Stimulated activated CD4-positive, alpha-beta T cell treated with anti-CD3 and anti-CD28 coated beads, Interleukin-1b, Interleukin-23, amount 100 ng/mL, for 4 hours (primary cell): ENCODE measurements around the gene CDH22.

Source experiments
- DNase-seq, 2 donors: peaks; one replicate each; pipeline ENCODE4 v3.0.0-alpha.2; 2020; ENCODE audit warnings: low read depth in 2 of 2

Gene CDH22

GRCh38 chr20:46299078-46299477 is 9.2 kb downstream of the CDH22 start:
- no peak for DNase-seq

- no peak for DNase-seq
Observed at GRCh38 chr20:46298374-46298773, 9.9 kb downstream of the CDH22 start.

GRCh38 chr20:46296526-46297250 is 11.6 kb downstream of the CDH22 start:
- DNase-seq = no peak

GRCh38 chr20:46293084-46293483 is 15.2 kb downstream of the CDH22 start:
- DNase-seq = no peak

- no peak for DNase-seq
Observed at GRCh38 chr20:46291401-46291800, 16.9 kb downstream of the CDH22 start.

GRCh38 chr20:46289432-46289831 is 18.9 kb downstream of the CDH22 start:
- no peak for DNase-seq

DNA sequence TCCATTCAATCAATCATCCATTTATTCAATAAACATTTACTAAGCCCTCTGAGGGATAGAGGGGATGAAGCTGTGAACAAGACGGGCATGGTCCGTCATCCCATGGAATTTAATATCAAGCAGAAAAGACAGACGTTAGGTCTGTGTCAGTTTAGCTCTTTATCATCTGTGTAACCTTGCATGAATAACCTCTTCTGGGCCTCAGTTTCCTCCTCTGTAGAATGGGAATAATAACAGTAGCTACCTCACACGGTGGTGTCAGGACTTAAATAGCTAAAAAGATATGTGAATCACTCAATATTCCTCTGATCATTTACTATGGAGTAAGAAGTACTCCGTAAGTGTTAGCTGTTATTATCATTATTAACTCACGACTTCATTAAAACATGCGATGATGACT is 21.3 kb downstream of the CDH22 start:
- no peak for DNase-seq

- DNase-seq = no peak
Observed at GRCh38 chr20:46286382-46286781, 21.9 kb downstream of the CDH22 start.

DNA sequence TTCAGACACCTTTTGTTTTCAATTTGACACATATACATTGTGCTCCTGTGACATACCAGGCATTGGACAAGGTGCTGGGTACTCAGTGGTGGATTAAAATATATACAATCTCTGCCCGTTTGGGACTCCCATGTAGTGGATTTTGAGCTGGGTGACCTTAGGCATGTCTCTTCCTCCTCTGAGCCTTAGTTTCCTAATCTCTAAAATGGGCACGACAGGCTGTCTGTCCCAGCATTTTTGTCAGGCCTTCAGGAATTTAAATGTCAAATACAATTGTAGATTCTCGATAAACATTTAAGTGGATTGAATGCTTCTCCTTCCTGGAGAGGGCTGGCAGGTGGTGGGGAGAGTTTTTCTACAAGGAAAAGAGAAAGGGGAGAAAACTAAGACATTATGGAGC is 22.6 kb downstream of the CDH22 start:
- DNase-seq = no peak

DNA sequence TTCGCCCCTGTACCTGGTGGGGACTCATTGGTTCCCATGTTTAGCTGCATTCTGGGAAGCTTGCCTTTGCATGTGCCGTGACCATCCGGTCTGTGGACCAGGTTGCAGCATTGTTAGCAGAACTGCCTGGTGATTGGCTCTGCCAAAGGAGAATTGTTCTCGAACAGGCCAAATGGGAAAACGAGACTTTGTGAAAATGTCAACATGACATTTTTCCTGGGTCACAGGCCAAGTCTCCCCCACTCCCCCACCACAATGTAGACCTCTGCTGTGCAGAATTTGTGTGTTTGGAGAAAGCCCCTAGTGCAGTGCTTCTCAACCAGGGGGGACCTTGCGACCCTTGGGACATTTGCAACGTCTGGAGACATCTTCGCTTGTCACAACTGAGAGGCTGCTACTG is 23.2 kb downstream of the CDH22 start:
- no peak for DNase-seq

DNA sequence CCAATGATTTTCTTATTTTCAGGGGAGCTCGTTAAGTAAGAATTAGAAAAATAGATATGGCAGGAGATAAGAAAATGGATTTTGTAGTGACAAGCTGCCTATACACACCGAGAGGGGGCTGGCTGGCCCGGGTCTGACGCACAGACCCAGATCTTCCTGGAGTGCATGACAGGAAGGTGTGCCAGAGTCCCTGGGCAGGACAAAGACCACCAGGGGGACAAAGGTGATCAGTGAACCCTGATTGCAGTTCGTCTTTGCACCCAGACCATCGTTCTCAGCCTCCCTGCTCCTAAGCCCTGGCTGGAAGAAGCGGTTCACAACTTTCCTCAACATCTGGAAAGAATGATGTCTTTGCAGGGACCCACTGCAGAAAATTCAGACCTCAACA is 24.3 kb downstream of the CDH22 start:
- no peak for DNase-seq

DNA sequence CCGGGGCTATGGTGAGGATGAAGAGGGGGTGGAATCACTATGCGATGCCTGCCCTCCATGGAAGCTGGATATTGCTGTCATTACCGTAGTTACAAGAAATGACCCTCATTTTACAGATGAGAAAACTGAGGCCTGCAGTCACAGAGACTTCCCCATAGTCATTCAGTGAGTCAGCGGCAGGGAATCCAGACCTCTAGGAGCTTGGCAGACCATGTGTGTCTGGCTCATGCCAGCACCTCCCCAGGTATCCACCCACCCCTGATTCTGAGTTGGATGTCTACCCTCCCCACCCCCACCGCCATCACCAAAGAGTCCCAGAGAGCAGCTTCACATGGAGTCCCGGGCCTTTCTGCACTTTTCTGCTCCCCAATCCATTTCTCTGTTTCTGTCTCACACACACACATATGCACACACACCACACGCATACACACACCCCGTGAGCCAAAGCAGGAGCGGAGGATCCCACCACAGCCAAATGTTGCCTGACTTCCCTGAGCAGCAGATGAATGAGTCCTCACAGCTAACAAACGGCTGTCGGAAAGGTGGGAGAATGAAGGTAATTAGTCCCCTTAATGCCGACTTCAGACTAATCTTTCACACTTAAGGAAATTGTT is 24.8 kb downstream of the CDH22 start:
- no peak for DNase-seq

GRCh38 chr20:46282669-46283068 is 25.6 kb downstream of the CDH22 start:
- DNase-seq = no peak

- DNase-seq = no peak
Observed at GRCh38 chr20:46279103-46279502, 29.2 kb downstream of the CDH22 start.

- no peak for DNase-seq
Observed at GRCh38 chr20:46277602-46278001, 30.7 kb downstream of the CDH22 start.

DNA sequence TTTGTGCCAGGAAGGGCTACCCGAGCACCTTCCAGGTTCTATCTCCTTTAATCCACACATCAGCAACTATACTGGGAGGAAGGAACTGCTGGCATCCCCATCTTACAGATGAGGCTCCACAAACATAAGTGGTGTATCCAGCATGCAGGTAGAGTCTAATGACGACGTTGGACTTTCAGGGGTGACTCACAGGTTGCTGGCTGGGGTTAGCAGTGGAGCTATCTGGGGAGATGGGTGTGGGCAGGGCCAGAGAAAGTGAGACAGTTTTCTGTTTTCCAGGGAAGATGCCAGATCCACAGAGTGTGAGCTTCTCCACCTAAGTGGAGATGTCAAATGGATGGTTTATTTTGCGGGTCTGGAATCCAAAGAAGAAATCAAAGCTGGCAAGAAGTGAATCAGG is 31.8 kb downstream of the CDH22 start:
- DNase-seq = no peak

- DNase-seq = no peak
Observed at GRCh38 chr20:46275091-46275490, 33.2 kb downstream of the CDH22 start.

DNA sequence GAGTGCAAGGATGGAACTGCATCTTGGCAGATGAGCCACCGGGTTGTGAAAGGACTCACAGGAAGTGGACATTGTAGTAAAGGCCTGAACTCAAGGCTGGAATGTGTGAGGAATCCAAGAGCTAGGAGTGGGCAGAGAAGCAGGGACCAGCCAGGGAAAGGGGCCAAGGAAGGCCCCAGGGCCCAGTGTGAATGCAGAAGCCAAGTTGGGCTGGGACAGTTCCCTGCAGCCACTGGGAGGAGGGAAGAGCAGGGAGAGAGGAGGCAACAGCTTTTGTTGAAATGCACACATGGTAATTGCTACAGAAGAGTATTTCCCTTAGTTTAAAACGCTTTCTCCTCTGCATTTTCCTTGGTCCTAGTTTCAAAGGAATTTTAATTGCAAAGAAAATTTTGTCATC is 34.6 kb downstream of the CDH22 start:
- DNase-seq = no peak

DNA sequence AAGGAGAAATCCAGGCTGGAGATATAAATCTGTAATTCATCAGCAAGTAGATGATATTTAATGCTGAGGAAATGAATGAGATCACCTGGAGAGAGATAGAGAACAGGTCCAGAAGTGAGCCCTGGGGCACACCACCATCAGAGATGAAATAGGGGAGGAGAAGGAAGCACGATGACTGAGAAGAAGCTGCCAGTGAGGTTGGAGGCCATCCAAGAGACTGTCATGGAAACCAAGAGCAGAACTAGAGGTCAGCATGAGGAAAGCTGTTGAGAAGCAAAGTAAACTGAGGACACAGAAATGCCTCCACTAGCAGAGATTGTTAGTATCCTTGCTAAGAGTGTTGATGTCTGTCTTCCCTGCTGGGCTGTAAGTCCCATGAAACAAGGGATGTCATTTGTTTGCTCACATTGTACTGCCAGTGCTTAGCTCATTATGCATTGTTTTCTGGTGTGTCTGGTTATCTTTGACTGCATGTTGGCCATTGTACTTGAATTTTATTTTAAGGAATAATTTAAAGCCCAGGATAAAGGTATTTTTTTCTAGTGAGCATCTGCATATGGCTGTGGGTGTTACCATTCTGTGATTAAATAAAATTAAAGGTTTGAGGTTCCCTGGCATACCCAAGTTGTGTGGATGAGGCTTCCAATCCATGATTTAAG is 35.8 kb downstream of the CDH22 start:
- no peak for DNase-seq

DNA sequence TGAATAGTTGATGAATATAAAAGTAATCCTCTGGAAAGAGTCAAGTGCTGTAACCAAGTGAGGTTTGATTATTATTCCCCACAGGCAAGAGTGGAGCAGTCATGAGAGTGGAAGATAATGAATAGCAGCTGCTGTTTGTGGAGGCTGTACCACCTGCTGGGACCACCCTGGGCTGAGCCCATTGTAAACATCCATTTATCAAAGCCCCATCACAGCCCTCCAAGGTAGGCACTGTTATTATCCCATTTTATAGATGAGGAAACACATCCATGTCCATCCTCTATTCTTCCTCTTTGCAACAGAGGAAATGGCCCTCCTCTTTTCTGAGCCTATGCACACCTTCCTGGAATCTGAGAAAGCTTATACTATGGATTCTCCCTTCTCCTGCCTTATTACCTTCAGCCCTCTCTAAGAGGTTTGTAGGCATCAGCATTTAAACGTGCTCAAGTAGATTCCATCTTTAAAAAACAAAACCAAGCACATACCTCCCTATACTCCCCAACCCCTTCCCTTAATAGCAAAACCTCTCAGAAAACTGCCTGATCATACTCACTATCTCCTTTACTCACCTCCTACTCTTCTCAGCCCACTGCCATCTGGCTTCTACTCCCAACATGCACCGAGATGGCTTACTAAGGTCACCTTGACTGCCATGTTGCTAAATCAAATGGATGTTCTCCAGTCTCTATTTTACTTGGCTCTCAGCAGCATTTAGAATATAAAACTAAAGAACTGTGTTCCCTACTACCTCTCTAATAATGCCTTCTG is 37.1 kb downstream of the CDH22 start:
- DNase-seq = no peak

- DNase-seq = no peak
Observed at GRCh38 chr20:46269372-46269771, 38.9 kb downstream of the CDH22 start.

GRCh38 chr20:46268662-46269061 is 39.6 kb downstream of the CDH22 start:
- DNase-seq = no peak
